ENCODE data around the gene EFNA3. TPM values are rescaled to one million over a fixed set of nuclear protein-coding genes. Genes with fewer than 3 reads are reported as not detected.

EFNA3 gene
- total and polyA plus RNA-seq, 2 donors (not counting 1 experiment from before 2014, with no cell fraction given): 0.30 to 0.33 TPM

DNA sequence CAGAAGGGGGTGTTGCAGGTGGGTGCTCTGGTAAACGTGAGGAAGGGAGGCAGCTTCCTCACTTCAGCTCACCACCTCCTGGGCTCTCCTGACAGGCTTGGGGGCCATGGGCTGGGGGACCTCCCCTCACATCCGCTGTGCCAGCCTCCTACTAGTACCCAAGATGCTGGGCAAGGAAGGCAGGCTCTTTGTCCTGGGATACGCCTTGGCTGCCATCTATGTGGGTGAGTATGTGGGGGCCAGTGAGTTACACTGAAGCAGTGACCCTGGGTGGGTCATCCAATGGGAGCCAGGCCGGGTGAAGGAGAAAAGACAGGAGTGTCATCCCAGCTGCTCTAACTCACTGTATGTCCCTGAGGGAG is 39.3 kb upstream of the EFNA3 start:
- Histone ChIP-seq H3K9ac (ENCODE audit: insufficient read depth, low read length) (no peak overlapping the region), H3K4me1 (ENCODE audit: control insufficient read depth, extremely low read depth, insufficient read depth, low read length) (no peaks in the 10 kb centered on the region), H3K9me3 (ENCODE audit: control insufficient read depth, insufficient read depth, low read depth, low read length) (no peaks in the 10 kb centered on the region), H2AFZ (ENCODE audit: low read length) (no peak overlapping the region), H4K20me1 (ENCODE audit: control insufficient read depth, extremely low read depth, insufficient read depth, low read length) (no peaks in the 10 kb centered on the region), H3K27ac (ENCODE audit: insufficient read depth, low read length) (no peak overlapping the region), H3K36me3 (ENCODE audit: control insufficient read depth, insufficient read depth, low read length) (no peaks in the 10 kb centered on the region), H3K4me2 (ENCODE audit: extremely low read depth, insufficient read depth, low read length) (no peak overlapping the region), H3K4me3 (replicated peaks in 1 of 4; ENCODE audit: control extremely low read depth in 1 of 4, insufficient read depth in 1 of 4, low read depth in 3 of 4, low read length in 4 of 4) (no peak overlapping the region), H3K27me3 (ENCODE audit: control insufficient read depth, insufficient read depth, low read length) (peaks cover 14% of the 10 kb centered on the region), H3K79me2 (ENCODE audit: control insufficient read depth, insufficient read depth, low read length) (no peaks in the 10 kb centered on the region)
- TF ChIP-seq, protein P1, sequence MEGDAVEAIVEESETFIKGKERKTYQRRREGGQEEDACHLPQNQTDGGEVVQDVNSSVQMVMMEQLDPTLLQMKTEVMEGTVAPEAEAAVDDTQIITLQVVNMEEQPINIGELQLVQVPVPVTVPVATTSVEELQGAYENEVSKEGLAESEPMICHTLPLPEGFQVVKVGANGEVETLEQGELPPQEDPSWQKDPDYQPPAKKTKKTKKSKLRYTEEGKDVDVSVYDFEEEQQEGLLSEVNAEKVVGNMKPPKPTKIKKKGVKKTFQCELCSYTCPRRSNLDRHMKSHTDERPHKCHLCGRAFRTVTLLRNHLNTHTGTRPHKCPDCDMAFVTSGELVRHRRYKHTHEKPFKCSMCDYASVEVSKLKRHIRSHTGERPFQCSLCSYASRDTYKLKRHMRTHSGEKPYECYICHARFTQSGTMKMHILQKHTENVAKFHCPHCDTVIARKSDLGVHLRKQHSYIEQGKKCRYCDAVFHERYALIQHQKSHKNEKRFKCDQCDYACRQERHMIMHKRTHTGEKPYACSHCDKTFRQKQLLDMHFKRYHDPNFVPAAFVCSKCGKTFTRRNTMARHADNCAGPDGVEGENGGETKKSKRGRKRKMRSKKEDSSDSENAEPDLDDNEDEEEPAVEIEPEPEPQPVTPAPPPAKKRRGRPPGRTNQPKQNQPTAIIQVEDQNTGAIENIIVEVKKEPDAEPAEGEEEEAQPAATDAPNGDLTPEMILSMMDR (conservative IDR thresholded peaks at IDR 0.05 in 1 of 2, IDR thresholded peaks at IDR 0.05 in 1 of 2; ENCODE audit: low read depth in 1 of 2, low read length in 2 of 2): no peak
- TF ChIP-seq EZH2 (IDR thresholded peaks at IDR 0.05; ENCODE audit: low read length, missing control alignments): no peak
- no peak for DNase-seq (ENCODE audit: low read depth in 2 of 2)

DNA sequence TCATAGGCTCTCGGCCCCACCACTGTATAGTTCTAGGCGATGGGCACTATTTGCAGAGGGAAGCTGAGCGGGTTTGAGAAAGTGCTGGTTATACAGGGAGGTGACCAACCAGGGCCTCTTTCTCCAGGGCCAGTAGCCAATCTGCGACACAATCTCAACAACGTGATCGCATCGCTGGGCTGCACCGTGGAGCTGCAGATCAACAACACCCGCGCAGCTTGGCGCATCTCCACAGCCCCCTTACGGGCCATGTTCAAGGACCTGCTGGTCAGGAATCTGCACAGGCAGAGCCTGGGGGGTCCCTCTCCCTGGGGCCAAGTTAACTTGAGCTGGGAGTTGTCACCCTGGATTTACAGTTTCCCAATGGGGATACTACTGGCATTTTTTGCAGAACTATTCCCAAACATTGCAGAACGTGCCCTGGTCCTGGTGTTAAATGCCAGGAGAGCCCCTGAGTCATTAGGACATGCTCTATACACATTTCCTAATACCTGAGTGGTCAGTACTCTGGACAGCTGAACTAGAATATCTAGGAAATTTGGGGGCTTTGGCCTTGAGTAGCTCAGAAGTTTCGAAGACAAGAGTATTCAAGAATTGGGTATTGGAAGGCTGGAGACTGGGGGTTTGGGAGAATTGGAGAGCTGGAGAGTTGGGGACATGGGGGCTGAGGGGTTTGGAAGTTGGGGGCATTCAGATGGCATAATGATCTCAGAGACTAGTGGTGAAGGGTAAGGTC is 38.1 kb upstream of the EFNA3 start:
- Histone ChIP-seq H3K4me1 (ENCODE audit: control insufficient read depth, extremely low read depth, insufficient read depth, low read length) (peaks cover 2% of the 10 kb centered on the region), H3K27me3 (ENCODE audit: control insufficient read depth, insufficient read depth, low read length) (peaks cover 11% of the 10 kb centered on the region), H3K9ac (ENCODE audit: insufficient read depth, low read length) (no peak overlapping the region), H4K20me1 (ENCODE audit: control insufficient read depth, extremely low read depth, insufficient read depth, low read length) (no peaks in the 10 kb centered on the region), H3K4me2 (ENCODE audit: extremely low read depth, insufficient read depth, low read length) (no peak overlapping the region), H3K36me3 (ENCODE audit: control insufficient read depth, insufficient read depth, low read length) (no peaks in the 10 kb centered on the region), H3K9me3 (ENCODE audit: control insufficient read depth, insufficient read depth, low read depth, low read length) (no peaks in the 10 kb centered on the region), H3K4me3 (replicated peaks in 1 of 4; ENCODE audit: control extremely low read depth in 1 of 4, insufficient read depth in 1 of 4, low read depth in 3 of 4, low read length in 4 of 4) (no peak overlapping the region), H2AFZ (ENCODE audit: low read length) (no peak overlapping the region), H3K27ac (ENCODE audit: insufficient read depth, low read length) (no peak overlapping the region), H3K79me2 (ENCODE audit: control insufficient read depth, insufficient read depth, low read length) (no peaks in the 10 kb centered on the region)
- TF ChIP-seq, protein P1 (conservative IDR thresholded peaks at IDR 0.05 in 1 of 2, IDR thresholded peaks at IDR 0.05 in 1 of 2; ENCODE audit: low read depth in 1 of 2, low read length in 2 of 2): no peak
- no peak for TF ChIP-seq EZH2 (IDR thresholded peaks at IDR 0.05; ENCODE audit: low read length, missing control alignments)
- no peak for DNase-seq (ENCODE audit: low read depth in 2 of 2)

DNA sequence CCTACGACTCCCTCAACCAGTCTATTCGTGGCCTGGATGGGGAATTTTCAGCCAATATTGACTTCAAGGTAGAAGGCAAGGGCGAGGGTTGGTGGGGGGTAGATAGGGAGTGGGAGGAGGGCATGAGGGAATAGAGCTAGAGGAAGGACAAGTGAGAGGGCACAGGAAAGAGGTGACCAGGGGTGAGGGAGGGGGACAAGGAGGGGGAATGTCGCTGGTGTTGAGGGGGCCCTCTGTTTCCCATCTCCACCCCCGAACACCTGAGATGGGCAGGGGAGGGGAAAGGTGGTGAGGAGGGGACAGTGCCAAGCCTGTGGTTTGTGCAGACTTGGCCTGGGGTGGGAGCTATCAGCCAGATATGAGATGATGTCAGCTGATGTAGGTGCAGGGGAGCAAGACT is 35.8 kb upstream of the EFNA3 start:
- H3K4me1 ChIP-seq (ENCODE audit: control insufficient read depth, extremely low read depth, insufficient read depth, low read length): peaks cover 2% of the 10 kb centered on the region
- H3K4me3 ChIP-seq (replicated peaks in 1 of 4; ENCODE audit: control extremely low read depth in 1 of 4, insufficient read depth in 1 of 4, low read depth in 3 of 4, low read length in 4 of 4): no peak overlapping the region
- H3K27ac ChIP-seq (ENCODE audit: insufficient read depth, low read length): no peak overlapping the region
- DNase-seq (ENCODE audit: low read depth in 2 of 2): no peak
- H4K20me1 ChIP-seq (ENCODE audit: control insufficient read depth, extremely low read depth, insufficient read depth, low read length): no peaks in the 10 kb centered on the region
- no peak for TF ChIP-seq EZH2 (IDR thresholded peaks at IDR 0.05; ENCODE audit: low read length, missing control alignments)
- TF ChIP-seq, protein P1 (conservative IDR thresholded peaks at IDR 0.05 in 1 of 2, IDR thresholded peaks at IDR 0.05 in 1 of 2; ENCODE audit: low read depth in 1 of 2, low read length in 2 of 2): no peak
- H3K79me2 ChIP-seq (ENCODE audit: control insufficient read depth, insufficient read depth, low read length): no peaks in the 10 kb centered on the region
- no peak overlapping the region for H3K9ac ChIP-seq (ENCODE audit: insufficient read depth, low read length)
- no peaks in the 10 kb centered on the region for H3K36me3 ChIP-seq (ENCODE audit: control insufficient read depth, insufficient read depth, low read length)
- H3K27me3 ChIP-seq (ENCODE audit: control insufficient read depth, insufficient read depth, low read length): peaks cover 8% of the 10 kb centered on the region
- no peak overlapping the region for H2AFZ ChIP-seq (ENCODE audit: low read length)
- H3K4me2 ChIP-seq (ENCODE audit: extremely low read depth, insufficient read depth, low read length): no peak overlapping the region
- no peaks in the 10 kb centered on the region for H3K9me3 ChIP-seq (ENCODE audit: control insufficient read depth, insufficient read depth, low read depth, low read length)
